ENCODE data around the gene LRRC43. TPM values are rescaled to one million over a fixed set of nuclear protein-coding genes. Genes with fewer than 3 reads are reported as not detected.

The LRRC43 gene
- total and polyA plus RNA-seq, 2 of the 4 experiments (the other 2 are of a cell fraction), result 0.26 to 0.36 TPM

- TF ChIP-seq ELK1 (IDR thresholded peaks at IDR 0.05; ENCODE audit: borderline replicate concordance, low read depth, low read length) (no peak), BHLHE40 (IDR thresholded peaks at IDR 0.05; ENCODE audit: low read depth, low read length) (no peak), NFE2L2 (IDR thresholded peaks at IDR 0.05; ENCODE audit: low read depth, low read length) (no peak), CTCF (conservative IDR thresholded peaks at IDR 0.05; ENCODE audit: low read depth, low read length) (no peak)
Measured at GRCh38 chr12:122192441-122192840, 9.5 kb downstream of the LRRC43 start (continued).

Measured in IMR-90 (cell line).